Globus pallidus (tissue), 1 donor: ENCODE results near the gene LYAR.
A peak's percentile ranks its signal among the peaks of the same experiment; 100 is the strongest.
"Not testable (repeated sequence)": the region's sequence is repeated elsewhere in the genome, so short reads cannot be mapped to it uniquely, and the experiment has no call there.

ENCODE experiments used
- DNase-seq: peaks from one replicate; pipeline ENCODE4 v3.0.0-alpha.2; 2015; ENCODE audit warnings: low spot score

LYAR gene

DNA sequence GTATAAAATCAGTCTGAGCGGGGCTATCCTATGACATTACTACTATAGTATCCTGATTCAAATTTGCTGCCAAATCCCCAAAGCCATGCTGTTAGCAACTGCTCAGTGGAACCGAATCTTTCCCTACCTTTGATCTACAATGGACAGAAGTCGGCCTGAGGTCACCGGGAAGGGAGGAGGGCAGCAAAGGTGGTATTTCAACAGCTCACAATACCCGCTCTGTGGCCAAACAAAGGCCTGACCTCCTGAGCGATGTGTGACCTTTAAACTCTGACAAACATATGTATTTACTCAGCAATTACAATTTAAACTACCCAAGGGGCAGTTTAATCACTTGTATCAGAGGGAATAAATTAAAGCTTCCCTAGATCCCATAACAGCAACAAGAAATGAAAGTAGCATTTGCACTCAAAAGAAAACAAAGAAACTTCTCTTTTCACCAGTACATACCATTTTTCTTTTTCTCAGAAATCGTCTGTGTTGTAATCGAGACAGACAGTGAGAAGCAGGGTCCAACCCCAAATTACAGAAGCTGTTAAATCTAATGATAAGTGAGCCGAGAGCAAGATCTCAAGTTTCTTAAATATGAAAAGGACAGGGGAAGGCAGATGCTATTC is 30.4 kb downstream of the LYAR start:
- no peak for DNase-seq

- not testable (repeated sequence) for DNase-seq
Observed at GRCh38 chr4:4257705-4258104, 32.2 kb downstream of the LYAR start.

DNA sequence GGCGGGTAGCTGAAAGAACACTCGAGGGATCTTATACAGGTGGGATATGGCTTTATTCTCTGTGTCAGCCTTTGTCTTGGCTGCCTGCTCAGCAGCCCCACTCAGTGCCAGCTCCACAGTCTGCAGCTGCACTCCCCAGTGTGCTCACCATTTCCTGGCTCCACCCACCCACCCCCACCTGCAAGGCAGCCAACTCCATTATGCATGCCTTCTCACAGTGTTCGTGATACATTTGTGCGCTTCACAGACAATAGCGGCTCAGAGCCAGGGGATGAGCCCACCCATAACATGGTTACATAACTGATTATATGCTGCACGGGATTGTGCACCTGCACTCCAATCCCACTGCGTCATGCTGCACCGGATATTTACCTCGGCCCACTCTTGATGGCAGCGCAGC is 33.2 kb downstream of the LYAR start:
- DNase-seq: no peak

DNA sequence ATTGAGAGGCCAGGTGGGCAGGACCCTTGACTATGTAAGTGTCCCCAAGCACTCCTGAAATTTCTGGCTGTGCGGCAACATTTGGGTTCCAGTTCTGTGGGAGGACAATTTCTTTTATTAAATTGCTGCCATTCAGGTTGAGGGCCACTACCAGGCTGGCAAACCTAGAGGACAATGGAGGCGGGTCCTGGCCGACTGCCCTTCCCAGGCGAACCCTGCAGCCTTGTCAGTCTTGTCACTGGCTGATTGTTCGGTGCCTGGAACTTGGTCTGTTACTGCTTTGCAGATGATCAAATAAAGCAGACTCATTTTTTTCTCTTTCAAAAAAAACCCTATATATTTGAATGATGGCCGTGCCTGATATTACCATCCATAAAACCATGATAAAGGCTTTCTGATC is 35.3 kb downstream of the LYAR start:
- peak; percentile 91 for DNase-seq

DNA sequence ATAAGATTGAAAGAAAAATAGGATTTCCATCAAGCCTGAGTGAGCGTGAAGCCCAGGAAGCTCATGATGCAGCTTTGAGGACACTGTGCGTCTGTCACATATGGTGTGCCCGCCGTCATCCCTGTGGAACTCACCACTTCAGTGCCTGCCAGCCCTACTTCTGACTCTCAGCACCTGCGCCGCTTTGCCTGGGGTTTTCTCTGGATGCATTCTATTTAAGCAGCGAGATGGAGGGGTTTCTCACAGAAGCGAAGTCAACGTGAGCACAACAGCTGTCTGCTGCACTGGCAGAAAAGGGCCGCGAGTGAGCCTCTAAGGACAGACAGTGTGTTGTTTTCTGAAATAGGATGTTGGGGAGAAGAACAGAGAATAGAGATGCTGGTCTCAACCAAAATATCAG is 35.8 kb downstream of the LYAR start:
- DNase-seq: peak; percentile 40

DNA sequence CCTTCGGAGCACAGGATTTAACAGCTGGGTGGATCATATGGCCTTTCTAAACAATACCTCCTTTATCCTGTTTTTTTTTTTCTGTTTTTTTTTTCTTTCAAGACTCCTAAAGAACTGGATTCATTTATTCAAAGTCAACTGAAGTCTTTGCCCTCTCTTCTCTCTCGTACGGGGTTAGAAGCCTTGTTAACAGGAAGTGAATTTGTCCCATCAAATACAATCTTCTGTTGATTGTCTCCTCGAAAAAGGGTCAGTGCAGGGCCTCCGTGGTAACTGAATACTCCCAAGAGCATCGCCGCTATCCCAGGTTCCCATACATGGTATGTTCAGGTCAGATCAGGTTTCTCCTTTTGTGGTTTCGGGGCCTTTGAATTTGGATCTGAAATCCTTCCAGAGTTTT is 40.1 kb downstream of the LYAR start:
- no peak for DNase-seq

DNA sequence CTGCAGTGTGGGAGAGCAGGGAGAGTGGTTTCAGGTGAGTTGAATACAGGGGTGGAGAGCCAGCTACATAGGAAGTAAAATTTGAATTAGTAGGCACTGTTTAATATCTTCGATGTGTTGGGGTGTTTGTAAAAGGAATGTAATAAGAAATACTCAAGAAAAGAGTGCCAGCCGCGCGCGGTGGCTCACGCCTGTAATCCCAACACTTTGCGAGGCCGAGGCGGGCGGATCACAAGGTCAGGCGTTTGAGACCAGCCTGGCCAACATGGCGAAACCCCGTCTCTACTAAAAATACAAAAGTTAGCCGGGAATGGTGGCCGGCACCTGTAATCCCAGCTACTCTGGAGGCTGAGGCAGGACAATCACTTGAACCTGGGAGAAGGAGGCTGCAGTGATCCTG is 40.6 kb downstream of the LYAR start:
- not testable (repeated sequence) for DNase-seq

GRCh38 chr4:4248885-4249203 is 41.1 kb downstream of the LYAR start:
- no peak for DNase-seq

DNA sequence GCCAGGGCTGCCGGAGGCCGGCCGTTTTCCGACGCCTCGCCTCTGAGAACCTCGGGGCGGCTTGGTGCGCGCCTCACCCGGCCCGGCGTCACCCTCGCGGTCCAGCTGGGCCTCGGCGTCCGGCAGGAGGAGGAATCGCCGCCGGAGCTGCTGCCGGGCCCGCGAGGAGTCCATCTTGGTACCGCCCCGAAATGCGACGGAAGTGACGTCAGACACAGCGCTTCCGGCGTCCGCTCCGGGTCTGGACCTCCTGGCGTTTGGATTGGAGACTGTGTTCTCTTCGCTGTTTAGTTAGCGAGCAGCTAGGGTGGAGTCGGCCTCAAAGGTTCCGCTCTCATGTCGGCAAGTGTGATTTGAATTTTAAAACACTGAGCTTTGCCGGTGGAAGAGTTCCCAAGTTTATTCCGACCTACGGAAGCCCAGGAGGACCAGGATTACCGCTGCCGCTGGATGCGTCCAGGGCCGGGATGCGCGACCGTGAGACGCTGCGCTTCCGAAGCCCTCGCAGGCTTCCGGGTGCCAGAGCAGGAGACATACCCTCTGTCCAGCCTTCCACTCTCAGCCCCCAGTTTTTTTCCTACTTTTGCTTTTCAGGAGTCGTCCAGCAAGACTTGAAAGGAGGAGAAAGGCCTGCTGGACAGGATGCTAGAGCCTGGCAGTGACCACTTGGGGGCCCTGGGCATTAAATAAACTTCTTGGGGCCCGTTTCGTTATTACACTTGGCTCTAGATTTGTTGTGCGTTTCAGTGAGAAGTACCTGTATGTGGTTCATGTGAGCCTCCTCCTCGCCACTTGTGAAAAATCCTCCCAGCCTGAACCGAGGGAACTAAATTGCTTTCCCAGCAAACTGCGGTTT is 41.7 kb downstream of the LYAR start, which contains the start of gene TMEM128:
Gene TMEM128, minus strand, starts transcription at position 195 of the 856 bp plus-strand sequence. Its CDS starts 21 bp downstream, at position 174.
- peak; percentile 95 for DNase-seq

DNA sequence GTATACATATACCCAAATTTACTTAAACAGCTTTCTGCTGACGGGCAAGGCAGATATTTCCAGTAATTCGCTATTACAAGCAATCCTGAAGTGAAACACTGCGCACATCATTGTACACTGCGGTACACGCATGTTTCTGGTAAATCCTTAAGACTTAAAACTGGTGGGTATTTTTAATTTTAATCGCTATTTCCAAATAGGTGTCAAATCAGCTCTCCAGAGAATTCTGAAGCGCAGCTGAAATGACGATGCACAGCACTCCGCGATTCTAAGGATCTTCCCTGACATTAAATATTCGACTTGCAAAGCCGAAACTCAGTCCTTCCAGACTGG is 42.3 kb downstream of the LYAR start:
- peak; percentile 35 for DNase-seq

- no peak for DNase-seq
Observed at GRCh38 chr4:4245172-4245571, 44.8 kb downstream of the LYAR start.

- DNase-seq: not testable (repeated sequence)
Observed at GRCh38 chr4:4239551-4239950, 50.4 kb downstream of the LYAR start.

DNA sequence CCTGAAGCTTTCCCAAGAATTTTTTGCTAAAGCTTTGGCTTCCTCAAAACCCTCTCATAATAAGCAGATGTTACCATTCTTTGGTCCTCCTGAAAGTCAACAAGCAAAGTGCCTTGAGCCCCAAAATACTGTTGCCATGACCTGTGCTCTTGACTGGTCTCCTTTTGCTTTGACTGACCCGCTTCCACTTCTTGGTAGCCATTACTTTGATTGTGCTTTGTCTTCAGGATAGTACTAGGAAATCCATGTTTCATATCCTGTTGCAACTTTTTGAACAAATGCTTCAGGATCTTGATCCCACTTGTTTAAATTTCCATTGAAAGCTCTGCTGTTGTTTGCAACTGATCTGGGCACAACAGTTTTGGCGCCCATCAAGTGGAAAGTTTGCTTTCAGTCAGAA is 56.3 kb downstream of the LYAR start:
- DNase-seq: no peak

GRCh38 chr4:4228356-4228668 is 61.6 kb downstream of the LYAR start:
- DNase-seq: no peak

DNA sequence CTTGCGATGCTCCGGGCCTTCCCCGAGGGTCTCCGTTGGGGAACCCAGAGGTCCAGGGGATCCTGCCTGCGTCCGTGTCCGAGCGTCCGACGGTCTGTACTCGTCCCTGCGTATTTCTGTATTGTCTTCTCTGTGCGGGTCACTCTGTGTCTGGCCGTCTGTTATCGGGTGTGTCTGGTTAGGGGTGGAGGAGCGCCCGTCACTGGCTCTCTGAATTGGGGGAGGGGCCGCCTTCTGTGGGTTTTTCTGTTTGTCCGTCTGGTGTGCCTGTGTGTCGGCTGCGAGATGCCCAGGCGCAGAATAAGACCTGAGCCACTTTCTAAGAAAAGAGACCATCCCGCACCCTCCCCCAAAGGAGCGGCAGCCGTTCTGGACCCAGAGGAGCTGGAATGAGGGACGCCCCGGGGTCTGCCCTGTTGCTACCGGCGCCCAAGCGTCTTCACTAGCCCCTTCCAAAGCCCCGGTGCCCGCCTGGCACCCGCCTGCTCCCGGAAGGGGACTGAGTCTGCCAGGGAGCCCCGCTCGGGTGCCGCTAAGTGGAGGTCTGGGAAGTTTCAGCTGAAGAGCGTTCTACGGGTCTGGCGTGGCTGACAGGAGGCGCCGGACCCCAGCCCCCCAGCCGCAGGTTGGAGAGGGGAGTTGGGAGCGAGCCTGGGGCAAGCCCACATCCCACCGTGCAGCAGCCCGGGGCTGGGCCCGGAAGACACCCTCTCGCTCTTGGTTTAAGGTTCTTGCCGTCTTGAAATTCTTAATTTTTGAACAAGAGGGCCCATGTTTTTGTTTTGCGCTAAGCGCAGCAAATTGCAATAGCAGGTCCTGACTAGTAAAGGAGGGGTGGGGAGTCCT is 62.2 kb downstream of the LYAR start:
- DNase-seq: no peak

DNA sequence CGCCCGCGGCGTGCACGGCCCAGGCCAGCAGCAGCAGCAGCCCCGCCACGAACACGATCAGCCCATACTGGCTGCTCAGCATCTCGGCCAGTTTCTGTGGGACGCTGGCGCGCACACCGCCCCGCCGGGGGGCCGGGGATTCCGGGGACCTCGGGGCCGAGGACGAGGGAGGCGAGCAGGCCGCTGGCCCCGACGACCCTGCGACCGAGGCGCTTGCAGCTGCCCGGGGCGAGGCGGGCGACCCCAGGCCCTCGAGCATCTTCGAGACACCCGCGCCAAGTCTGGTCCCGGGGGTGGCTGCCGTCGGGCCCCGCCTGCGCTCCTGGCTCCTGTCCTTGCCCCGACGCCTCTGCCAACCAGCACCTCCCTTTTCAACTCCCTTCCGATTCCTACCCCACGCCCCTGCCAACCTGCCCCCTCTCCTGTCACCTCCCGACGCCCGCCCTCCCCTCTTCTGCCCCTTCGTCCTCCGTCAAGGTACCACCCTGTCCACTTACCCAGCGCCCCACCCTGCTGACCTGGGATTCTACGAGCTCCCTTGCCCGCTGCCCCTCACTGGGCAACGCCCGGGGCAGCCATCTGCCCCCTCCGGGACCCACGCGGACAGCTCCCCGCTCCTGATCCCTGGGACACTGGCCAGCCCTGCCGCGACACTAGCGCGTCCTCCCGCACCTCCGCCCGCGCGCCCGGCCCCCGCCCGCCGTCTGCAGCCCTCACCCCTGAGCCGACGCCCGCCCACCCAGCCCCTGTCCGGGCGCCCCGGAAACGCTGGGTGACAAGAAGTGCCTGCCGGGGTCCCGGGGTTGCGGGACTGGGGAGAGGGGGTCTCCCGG is 63.1 kb downstream of the LYAR start, which contains the start of gene OTOP1:
Gene OTOP1, minus strand, starts transcription at position 324 of the 833 bp plus-strand sequence. Its CDS starts 65 bp downstream, at position 259.
- DNase-seq: no peak

DNA sequence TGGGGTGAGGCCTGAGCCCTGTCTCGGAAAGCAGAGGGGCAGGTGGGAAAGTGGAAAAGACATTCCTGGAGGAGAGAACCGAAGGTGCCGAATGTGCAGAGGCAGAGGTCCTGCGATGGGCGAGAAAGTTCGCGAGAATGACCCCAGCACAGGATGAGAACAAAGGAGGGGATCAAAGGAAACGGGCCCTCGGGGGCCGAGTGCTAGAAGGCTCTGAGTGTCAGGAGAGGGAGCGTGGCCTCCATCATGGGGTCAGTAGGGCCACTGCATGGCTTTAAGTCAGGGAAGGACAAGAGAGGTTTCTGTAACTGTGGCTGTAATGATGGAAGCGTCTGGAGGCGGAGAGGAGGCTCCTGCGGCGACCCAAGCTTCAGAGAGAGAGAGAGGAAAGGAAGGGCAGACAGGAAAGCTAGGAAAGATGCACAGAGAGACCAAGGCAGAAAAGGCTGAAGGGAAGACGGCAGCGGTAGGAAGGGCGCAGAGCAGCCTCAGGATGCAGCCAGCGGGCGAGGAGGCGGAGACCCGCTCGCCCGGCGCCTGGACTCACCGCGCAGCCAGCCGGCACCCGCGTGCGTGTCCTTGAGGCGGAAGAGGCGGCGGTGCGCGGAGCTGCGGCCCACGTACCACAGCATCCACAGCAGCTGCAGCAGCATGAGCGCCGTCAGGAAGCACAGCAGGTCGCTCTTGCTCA is 63.9 kb downstream of the LYAR start:
- no peak for DNase-seq
